NCI-H1694 (cell line): ENCODE data around the gene CRACR2A.

Source experiments
- DNase-seq: peaks from one replicate; lab custom pipeline; 2025; lab: John Stamatoyannopoulos, UW

The CRACR2A gene

DNA sequence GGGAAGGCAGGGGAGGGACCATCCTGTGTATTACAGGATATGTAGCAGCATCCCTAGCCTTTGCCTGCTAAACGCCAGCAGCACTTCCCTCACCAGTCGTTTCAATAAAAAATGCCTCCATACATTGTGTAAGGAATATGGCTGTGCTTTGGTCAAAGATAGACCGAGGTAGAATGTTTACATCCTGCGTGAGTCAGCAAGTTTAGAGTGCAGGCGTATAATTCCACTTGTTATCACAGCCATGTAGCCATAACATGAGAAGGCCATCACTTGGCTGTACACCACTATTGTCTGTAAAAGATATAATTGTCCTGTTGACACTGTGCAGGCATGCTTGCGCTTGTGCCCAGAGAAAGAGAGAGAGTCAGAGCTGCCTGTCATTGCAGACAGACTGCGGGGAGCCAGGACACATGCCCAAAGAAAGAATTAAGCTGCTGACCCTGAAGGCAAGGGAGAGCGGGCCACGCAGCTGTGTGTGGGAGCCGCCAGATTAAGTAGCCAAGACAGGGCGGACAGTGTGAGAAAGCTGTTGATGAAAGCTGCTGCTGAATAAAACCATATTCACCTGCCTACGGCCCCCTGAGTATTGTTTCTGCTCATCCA lies 68.4 kb downstream of the CRACR2A start:
- DNase-seq = no peak

DNA sequence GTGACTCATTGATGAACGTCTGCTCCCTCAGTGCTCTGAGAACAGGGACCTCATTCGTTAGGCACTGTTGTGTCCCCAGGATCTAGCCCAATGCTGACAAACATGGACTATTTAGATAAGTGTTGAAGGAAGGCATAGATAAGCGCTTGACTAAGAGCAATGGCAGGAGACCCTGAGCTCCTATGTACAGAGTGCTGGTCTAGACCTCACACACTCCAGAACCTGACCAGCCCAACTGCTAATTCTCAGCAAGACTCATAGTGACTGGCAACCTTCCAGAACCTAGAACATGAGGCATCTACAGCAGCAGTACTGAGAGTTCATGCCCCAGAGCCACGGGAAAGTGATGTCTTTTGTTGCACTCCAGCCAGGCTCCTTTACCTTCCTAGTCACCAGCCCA lies 69.2 kb downstream of the CRACR2A start:
- no peak for DNase-seq

DNA sequence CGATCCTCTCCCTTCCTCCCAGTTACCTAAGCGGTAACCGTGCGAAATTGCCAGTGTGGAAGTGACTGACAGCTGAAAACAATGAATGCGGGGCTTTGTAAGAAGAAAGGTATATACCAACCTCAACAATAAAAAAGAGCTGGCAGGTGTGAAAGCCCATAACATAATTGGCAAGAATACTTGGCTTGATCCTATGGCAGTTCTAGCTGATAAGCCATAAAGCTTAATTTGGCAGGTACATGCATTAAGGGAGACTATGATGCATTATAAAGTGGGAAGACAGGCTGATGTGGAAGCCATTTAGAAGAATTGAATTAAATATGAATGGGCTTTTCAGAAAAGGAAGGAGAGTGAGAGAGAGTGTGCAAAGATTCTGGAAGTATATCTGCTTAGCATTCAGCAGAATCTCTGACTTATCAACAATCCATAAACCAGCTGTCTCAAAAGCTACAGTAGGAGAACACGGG lies 71.3 kb downstream of the CRACR2A start:
- no peak for DNase-seq

DNA sequence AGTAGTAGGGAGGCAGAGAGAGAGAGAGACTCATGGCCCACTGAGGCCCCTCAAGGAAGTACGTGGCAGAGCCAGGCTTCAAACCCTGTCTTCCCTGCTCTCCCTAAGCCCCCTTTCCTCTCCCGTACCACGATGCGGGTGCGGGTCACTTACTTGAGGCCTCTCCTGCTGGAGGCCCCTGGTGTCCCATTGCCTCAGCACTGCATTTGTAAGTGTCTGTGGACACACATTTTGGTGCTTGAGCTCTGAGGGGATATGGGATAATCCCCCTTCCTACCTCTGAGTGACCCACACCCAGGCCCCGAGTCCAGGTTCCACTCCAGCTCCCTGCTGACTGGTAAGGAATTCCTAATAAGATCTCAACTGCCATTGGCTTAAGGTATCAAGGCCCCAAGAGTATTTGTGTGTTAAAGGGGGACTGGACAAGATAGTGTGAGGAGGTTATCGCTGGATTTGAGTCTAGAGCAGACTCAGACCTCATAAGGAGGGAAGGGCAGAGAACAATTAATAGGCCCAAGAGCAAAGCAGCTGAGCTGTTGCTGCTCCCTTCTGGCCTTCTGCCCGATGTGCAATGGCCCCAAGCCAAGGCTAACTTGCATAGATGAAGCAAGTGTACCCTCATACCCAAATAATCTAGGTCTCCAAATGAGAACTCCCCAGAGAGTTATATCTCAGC lies 71.9 kb downstream of the CRACR2A start:
- DNase-seq = peak; percentile 57

DNA sequence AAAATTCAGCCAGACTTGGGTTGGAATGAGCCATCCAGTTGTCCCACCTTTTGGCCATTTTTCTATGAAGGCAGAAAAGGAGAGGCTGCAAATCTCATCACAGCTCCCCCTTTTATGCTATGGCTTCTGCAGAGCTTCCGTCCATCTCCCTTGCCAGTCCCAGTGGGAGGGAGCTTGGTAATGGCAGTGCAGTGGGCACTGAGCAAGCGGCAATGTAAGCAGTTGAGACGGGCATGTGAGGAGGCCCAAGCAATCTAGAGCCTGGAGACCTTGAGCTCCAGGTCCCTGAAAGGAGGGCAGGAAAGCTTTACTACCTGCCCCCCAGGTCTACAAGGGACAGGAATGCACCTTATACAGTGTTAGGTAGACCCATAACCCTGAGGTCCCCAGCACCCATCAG lies 73.1 kb downstream of the CRACR2A start:
- DNase-seq = no peak

DNA sequence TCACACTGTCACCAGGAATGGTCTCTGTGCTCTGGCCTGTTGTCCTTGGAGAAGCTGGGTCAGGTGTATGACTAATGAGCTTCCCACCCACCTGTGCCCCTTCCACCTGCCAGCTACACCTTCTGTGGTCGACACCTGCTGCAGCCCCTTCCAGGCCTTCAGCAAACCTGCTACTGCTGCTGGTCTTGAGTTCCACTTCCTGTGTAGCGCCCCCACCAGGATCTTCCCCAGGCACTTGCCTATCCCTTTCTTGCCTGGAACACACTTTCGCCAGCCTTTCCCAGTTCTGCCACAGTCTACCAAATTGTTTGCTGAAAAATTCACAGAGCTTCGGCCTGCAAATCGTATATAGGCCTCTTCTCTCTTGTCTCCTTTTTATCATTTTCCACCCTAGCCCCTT lies 75.3 kb downstream of the CRACR2A start:
- DNase-seq = no peak

DNA sequence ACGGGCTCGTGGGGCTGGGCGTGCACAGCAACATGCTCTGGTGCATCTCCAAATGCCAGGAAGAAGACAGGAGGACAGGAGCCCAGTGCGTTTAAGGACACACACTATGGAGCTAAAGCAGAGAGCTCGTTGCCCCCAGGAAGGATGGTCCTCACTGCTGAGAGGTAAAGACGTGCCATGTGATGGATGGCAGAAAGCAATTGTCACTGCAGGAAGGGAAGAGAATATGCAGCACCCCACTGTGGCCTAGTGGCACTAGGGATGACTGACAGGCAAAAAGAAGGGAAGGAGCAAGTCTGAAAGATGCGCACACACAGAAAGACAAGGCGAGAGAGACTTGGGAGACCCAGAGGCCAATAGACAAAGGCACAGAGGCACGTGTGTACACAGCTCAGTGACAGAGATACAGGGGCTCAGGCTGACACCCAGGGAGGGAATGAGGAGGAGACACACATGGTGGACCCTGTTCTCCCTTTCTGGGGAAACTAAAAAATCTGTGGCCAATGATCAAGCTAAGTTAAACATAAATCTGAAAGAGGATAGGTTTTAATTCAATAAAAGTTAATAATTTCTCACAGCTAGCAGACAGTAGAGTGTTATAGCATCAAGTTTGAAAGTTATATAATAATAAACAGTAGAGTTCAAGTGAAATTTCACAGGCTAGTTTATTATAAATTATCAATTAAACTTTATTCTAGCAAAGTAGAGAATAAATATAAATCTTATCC lies 78.8 kb downstream of the CRACR2A start:
- DNase-seq = no peak

DNA sequence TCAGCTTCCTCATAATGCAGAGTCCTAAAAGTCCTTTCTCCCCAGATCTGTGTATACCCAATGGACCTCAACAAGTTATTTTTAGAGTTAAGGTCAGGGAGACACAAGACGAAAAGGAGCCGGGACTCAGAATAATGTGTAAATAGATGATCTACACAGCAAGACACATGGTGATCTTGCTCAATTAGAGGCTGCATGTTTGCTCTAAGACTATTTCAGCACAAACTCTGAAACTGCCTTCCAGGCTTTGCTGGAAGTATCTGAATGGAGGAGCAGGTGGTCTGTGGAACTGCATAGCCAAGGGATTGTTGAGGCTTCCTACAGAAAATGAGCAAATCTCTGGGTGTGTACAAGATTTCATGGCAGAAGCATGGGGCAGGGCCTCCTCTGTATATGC lies 80.8 kb downstream of the CRACR2A start:
- no peak for DNase-seq

DNA sequence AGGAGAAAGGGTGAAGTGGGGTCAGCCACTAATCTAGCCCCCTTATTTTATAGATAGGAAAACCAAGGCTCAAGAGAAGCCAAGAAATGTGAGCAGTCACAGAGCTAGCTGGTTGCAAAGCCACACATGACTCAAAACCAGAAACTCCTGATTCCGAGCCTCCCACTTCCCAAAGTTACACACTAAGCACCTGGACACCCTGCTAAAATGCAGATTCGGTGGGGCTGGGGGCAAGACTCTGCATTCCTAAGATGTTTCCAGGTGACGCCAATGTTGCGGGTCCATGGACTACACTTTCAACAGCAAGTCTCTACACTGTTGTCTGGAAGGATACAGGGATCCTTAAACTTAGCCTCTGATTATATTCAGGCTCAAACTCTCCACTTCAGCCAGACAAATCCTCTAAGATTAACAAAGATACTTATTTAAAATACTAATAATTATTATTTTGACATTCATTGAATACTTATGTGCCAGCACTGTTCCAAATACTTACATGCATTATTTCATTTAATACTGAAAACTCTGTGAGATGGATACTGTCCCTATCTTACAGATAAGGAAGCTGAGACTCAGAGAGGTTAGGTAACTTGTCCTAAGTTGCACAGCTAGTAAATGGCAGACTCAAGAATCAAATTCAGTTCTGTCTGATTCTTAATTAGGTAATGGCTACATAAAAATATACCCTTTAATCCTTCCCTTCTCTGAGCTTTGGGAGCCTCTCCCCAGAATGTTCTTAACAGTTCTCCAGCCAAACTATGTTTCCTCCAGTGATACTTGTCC lies 81.4 kb downstream of the CRACR2A start:
- DNase-seq = no peak

DNA sequence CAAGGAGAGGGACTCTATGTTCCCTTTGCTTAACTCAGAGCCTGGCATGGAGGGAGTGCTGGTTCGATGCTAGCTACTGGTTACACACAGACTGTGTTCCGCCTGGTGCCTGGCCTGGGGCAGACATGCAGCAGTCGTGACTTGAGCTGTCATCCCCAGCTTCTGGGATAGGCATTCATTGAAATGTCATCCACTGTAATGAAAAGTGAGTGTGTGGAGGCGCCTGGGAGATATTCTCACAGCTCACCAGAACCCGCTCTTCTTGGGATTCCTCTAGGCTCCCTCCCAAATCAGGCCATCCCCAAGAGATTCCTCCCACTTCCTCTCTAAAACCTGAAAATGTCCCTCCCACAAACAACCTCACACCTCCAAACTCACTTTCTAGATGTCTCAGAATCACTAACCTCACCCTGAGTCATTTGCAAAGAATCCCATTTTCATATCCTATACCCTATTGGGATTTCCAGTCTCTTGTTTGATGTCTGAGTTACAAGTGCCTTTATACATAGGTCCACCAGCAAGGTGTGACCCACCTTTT lies 82.8 kb downstream of the CRACR2A start:
- DNase-seq = no peak

DNA sequence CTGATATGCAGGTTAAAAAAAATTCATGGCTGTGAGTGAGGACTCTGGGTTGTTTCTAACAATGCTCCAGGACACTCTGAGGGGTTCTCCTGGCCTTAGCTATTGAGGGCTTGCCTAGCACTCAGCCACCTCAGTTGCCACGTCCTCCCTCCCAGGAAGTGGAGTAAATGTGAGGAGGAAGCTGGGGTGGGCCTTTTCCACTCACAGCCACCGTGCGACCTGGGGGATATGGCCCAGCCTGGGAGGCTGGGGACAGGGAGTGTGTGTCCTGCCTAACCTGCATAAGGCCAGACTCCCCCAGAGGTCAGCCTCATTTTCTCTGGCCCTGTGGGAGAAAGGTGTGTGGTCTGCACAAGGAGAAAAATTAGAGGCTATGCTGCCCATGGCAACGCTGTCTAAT lies 83.3 kb downstream of the CRACR2A start:
- DNase-seq = no peak

DNA sequence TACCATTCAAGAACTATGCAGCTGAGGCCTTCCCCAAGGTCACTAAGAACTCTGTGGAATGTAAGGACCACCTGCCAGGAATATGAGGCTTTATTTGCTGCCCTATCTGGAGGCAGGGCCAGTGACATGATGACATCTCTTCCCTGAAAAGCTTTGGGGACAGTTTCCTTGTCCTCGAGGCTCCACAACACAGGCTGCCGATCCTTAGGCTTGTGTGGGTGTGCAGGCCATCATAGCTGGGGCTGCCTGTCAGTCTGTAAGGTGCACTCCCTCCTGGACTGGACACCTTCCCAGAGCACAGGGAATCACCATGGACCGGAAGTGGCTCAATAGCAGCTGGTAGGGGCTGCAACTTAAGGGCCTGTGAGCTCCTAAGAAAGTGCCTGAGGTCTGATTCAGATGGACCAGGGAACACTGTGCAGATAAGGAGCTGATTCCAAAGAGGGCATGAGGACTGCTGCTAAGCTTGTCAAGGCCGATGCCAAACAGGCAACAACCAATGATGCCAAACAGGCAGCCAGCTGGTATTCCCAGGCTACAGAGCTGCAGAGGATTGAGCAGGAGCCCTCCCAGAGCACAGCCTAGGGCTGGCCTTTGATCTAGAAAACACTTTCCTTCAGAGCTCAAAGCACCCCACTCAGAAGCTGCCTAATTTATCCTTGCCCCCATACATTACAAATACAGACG lies 84.3 kb downstream of the CRACR2A start:
- DNase-seq = peak; percentile 9

DNA sequence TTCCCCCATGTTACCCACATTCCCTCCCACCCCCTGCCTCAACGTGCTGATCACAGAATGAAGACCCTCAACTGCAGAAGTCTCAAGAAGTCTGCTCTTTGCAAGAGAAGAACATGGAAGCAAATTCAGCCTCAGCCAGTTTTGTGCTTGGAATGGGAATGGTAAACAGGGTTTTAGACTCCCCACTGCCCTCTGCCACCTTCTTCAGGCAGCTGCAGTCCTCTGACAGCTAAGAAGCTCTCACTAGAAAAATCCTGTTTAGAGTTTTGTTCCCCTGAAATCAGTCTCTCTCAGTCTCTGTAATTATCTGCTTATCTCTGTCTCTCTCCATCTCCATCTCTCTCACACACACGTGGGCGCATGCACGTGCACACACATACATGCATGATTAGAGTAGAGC lies 85.4 kb downstream of the CRACR2A start:
- no peak for DNase-seq

DNA sequence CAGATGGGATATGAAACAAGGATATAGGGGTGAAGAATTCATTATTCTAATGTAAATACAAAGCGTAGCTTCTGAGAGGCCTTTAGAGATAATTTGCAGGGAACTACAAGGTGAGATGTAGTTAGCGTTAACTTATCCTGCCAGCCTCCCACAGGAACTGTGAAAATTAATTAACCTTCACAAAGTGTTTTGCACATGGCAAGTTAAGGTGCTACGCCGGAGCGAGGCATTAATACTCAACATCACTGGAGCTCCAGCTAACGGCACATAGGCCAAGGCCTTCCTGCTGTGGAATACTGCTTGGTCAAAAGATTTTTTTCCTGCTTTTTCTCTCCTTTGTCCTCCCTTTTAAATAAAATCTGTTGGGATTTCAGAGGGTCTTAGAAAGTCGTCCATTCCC lies 86.5 kb downstream of the CRACR2A start:
- no peak for DNase-seq

DNA sequence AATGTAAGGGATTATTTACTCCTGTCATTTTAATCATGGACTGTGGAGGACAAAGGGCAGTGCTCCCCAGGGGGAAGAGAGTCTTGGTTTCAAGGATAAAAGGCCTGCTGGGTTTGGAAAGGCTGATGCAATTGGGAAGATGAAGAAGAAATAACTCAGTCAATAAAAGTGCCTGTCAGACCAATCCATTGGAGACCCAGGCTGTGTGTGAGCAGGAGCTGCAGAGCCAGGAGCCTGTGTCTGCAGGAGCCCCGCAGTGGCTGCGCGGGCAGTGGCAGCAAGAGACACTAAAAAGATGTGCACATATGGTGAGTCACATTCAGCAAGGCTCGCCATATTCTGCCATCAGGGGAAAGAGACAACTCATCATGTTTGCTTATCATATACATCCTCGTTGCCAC lies 90.4 kb downstream of the CRACR2A start:
- no peak for DNase-seq

DNA sequence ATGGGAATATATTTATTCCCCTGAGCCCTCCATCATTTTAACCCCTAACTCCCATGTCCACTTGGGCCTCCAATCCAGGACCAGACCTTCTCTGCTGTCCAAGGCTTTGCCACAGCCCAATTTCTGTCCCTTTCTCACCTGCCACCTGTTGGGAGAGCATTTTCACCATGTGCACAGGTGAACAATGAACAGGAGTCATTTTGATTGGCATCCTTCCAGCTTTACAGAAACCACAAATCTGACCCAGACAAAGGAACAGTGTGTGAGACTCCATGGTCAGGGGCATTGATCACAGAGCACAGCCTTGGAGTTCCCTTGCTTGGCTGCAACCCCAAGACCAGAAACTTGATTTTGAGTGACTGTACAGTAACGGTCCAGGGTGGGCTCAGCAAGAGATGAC lies 91.9 kb downstream of the CRACR2A start:
- DNase-seq = no peak

DNA sequence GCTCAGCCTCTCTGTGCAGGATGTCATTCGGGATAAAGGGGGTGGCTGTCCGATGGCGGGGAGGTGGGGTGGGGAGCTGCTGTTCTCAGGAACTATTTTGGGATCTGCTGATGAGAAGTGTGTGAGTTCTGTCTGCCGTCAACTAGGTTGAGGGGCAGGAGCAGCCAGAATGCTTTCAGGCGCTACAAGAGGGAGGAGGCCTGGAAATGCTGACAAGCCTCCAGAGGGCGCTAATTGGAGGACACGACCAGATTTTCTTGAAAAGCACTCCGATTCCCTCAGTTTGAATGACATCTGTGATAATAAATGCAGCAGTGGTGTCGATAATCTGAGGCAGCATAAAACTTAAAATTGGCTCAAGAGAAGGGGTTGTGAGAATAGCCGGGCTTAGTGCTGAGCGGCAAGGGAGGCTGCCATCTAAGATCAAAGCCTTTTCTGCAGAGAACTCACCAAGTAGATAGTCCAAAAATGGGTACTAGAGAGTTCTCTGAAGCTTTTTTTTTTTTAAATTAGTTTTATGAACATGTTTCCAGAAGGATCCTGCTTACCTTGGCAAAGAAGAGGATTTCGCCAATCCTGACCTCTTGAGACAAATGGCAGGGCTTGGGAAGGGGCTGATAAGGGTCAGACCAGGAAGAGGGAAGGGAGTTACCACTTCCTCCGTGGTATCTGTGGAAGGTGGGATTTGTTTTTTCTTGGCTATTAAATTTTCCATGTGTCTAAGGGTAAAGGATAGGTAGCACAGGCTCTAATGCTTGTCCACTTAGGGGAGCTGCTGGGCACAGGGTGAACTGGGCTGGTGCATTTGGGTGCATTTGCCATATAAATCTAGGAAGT lies 94.4 kb downstream of the CRACR2A start:
- DNase-seq = peak; percentile 28

DNA sequence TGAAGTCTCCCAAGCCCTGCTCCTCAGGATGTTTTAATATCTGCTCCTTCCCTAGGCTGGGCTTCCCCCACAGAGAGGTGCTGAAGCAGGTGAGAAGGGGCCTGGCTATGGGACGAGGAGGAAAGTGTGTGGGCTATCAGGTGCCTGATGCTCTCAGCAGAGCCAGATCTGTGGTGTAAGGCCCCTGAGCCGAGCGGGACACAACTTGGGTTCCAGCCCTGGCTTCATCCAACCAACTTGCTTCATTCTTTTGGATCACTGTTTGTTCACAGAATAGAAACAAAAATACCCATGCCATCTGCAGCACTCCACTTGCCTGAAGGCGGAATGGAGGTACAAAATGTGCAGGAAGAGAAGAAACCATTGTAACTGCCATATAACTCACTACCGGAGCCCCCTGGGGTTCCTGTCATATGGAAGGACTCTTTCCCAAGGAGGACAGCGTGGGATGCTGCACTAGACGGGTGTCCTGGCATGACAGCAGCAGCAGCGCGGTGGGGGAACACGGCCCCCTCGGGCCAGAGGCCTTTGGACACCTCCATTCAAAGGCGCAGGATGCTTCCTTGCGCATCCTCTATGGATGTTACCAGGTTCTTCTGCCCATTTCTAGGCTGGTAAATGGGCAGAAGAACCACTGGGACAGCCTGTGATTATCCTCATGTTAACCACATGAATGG lies 95.8 kb downstream of the CRACR2A start:
- DNase-seq = no peak

DNA sequence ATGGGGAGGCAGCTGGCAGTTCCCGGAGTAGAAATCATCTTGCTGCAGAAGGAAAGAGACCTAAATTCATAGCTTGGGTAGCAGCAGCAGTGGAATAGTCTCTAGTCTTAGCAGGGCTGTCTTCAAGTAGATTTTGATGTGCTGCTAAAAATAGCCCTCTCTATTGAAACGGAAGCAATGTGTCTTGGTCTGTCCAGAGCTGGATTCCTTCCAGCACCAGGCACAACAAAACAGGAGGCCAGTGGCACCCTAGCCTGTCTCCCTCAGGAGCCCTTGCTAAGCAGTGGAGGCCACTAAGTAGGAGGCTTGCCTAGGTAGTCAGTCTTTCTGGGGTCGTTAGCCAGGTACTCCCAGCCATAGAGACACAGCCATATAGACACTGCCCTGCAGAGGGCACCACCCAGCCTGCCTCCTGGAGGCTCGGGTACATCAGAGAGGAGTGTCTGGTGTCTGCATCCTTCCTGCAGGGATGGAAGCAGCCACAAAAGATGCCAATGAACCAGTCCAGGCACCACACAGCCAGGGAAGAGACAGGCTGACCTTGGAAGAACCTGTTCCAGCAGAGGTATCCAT lies 97.5 kb downstream of the CRACR2A start:
- peak; percentile 52 for DNase-seq
